Natural killer cell (primary cell): Measurements from ENCODE around the gene NECTIN3. TPM values are rescaled to one million over a fixed set of nuclear protein-coding genes. Genes with fewer than 3 reads are reported as not detected.

Experiments used
- ATAC-seq, 3 donors: fragments of 150-1000 bp in 2 of 3; fragments of 200-7000 bp in 1 of 3; cut with Tn5 transposase; 1 replicate in 1 of 3; 2 replicates in 2 of 3; pipeline ENCODE4 v1.10.0; 2021; ENCODE audit warnings: mild to moderate bottlenecking in 2 of 3, moderate library complexity in 2 of 3
- DNase-seq, 2 donors: peaks; one replicate each; pipeline versions ENCODE4 v3.0.0 to v3.0.0-alpha.2; 2013 to 2021; ENCODE audit warnings: mixed read lengths in 1 of 2
- H3K27ac ChIP-seq: one replicate; pipeline ENCODE4 v1.5.1; 2013; ENCODE audit warnings: mild to moderate bottlenecking, low read length
- H3K27me3 ChIP-seq: one replicate; pipeline ENCODE4 v1.6.1; 2013; ENCODE audit warnings: low read length; ENCODE audit not compliant: control insufficient read depth, insufficient read depth
- H3K36me3 ChIP-seq: one replicate; pipeline ENCODE4 v1.6.1; 2013; ENCODE audit warnings: low read length; ENCODE audit not compliant: control insufficient read depth, insufficient read depth
- H3K4me1 ChIP-seq: one replicate; pipeline ENCODE4 v1.6.1; 2013; ENCODE audit warnings: low read length; ENCODE audit not compliant: control insufficient read depth, insufficient read depth
- H3K4me3 ChIP-seq: one replicate; pipeline ENCODE4 v1.5.1; 2013; ENCODE audit warnings: low read length
- H3K9me3 ChIP-seq: one replicate; pipeline ENCODE4 v1.6.1; 2013; ENCODE audit warnings: low read length; ENCODE audit not compliant: control insufficient read depth, insufficient read depth
- H3K27ac Mint-ChIP-seq, 2 donors: one replicate each; pipeline ENCODE4 v1.8.0; 2022; ENCODE audit warnings: mild to moderate bottlenecking in 2 of 2, mixed read lengths in 2 of 2, moderate library complexity in 1 of 2
- H3K27me3 Mint-ChIP-seq, 2 donors: one replicate each; pipeline ENCODE4 v1.8.0; 2022; ENCODE audit warnings: low read depth in 2 of 2, mixed read lengths in 2 of 2
- H3K36me3 Mint-ChIP-seq: one replicate; pipeline ENCODE4 v1.8.0; 2022; ENCODE audit warnings: mixed read lengths
- H3K4me1 Mint-ChIP-seq, 2 donors: one replicate each; pipeline ENCODE4 v1.8.0; 2022; ENCODE audit warnings: mixed read lengths in 2 of 2
- H3K4me3 Mint-ChIP-seq: one replicate; pipeline ENCODE4 v1.8.0; 2022; ENCODE audit warnings: mild to moderate bottlenecking, moderate library complexity, mixed read lengths
- H3K9me3 Mint-ChIP-seq, 2 donors: one replicate each; pipeline ENCODE4 v1.8.0; 2022; ENCODE audit warnings: mixed read lengths in 2 of 2
- CTCF ChIP-seq: fragments of 200-600 bp; IDR thresholded peaks from one replicate; pipeline ENCODE4 v1.8.0; 2022; ENCODE audit warnings: antibody characterized with exemption
- WGBS: methylation state at CpG from one replicate; pipeline ENCODE4 v1.1.7; 2013; ENCODE audit warnings: missing lambda C conversion rate; ENCODE audit not compliant: insufficient coverage; 5-methylcytosine and 5-hydroxymethylcytosine counted together
- intact Hi-C: fragments of 100-400 bp; cut with micrococcal nuclease; formaldehyde crosslinking; loops from one replicate; pipeline ENCODE4 v1.14.2; 2022
- total RNA-seq, 4 donors: library from RNA; stranded (reverse); fragments of 120-200 nt in 1 of 4; gene quantifications; one replicate each; pipeline versions ENCODE4 v1.2.3 to v1.2.4, GENCODE V29; 2013 to 2022

The NECTIN3 gene
- total RNA-seq, 3 donors from 2014 or later (not counting 1 experiment from before 2014, with no cell fraction given), result 0.26 to 3.7 (median 2.3) TPM

DNA sequence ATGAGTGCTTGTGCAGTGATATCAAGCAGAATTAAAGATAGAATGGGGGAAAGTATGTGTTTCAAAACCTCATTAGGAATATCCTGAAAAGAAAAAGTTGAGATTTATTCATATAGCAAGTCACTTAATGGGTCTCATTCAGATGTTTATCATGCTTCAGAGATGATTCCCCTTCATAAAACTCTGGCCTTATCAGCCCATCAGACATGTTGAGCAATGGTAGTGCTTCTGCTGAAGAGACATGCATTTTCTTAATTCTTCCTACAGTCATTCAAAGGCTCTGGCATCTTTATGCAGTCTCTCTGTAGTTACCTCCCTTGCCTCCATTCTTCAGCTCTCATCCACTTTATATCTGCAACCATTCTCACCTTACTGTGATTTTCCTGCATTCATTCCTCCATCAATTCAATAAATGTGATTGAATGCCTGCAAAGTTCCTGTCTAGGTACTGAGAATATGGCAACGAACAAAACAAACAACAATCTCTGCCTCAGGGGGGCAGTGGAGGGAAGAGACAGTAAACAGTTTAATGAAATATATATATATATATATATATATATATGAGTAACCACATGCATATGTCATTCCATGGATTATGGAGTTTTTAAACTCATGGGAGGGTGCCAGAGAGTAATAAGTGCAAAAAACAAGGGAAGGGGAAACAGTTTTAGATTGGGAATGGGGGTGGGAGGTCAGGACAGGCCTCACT is 138.5 kb downstream of the NECTIN3 start:
- Mint-ChIP-seq H3K27ac (no peak overlapping the region), H3K9me3 (no peaks in the 10 kb centered on the region), H3K36me3 (no peaks in the 10 kb centered on the region), H3K4me1 (no peaks in the 10 kb centered on the region), H3K27me3 (no peaks in the 10 kb centered on the region), H3K4me3 (no peak overlapping the region)
- Histone ChIP-seq H3K9me3 (no peaks in the 10 kb centered on the region), H3K36me3 (no peaks in the 10 kb centered on the region), H3K27ac (no peak overlapping the region), H3K4me3 (no peak overlapping the region), H3K27me3 (no peaks in the 10 kb centered on the region), H3K4me1 (no peaks in the 10 kb centered on the region)
- DNase-seq, result peak in 1 of 2 donors; percentile 21
- no CpG with 5 or more reads among the region's 1 CpG for WGBS
- intact Hi-C loops, result no loop called here
- ATAC-seq, result no peak
- TF ChIP-seq CTCF, result no peak

- Mint-ChIP-seq H3K4me1 (no peaks in the 10 kb centered on the region), H3K36me3 (no peaks in the 10 kb centered on the region), H3K27ac (no peak overlapping the region), H3K9me3 (no peaks in the 10 kb centered on the region), H3K27me3 (no peaks in the 10 kb centered on the region), H3K4me3 (no peak overlapping the region)
- DNase-seq (no peak), ATAC-seq (no peak)
- WGBS, result 100% methylated on average over 3 of the region's 3 CpGs
- intact Hi-C loops, result no loop called here
- H3K9me3 ChIP-seq, result no peaks in the 10 kb centered on the region
- H3K27me3 ChIP-seq, result no peaks in the 10 kb centered on the region
- H3K4me3 ChIP-seq, result no peak overlapping the region
- H3K4me1 ChIP-seq, result no peaks in the 10 kb centered on the region
- TF ChIP-seq CTCF, result no peak
- no peak overlapping the region for H3K27ac ChIP-seq
- H3K36me3 ChIP-seq, result no peaks in the 10 kb centered on the region
Measured at GRCh38 chr3:111210866-111211564, 139.4 kb downstream of the NECTIN3 start.

GRCh38 chr3:111212511-111212910 is 140.9 kb downstream of the NECTIN3 start:
- Mint-ChIP-seq H3K27ac (no peak overlapping the region), H3K36me3 (no peaks in the 10 kb centered on the region), H3K4me1 (no peaks in the 10 kb centered on the region), H3K4me3 (no peak overlapping the region), H3K9me3 (no peaks in the 10 kb centered on the region), H3K27me3 (no peaks in the 10 kb centered on the region)
- no peaks in the 10 kb centered on the region for H3K36me3 ChIP-seq
- H3K27me3 ChIP-seq, result no peaks in the 10 kb centered on the region
- DNase-seq (peak in 1 of 2 donors; percentile 5), ATAC-seq (no peak)
- 89% methylated on average over 4 of the region's 4 CpGs for WGBS
- no peak for TF ChIP-seq CTCF
- no peak overlapping the region for H3K27ac ChIP-seq
- intact Hi-C loops, result no loop called here
- no peaks in the 10 kb centered on the region for H3K9me3 ChIP-seq
- H3K4me3 ChIP-seq, result no peak overlapping the region
- H3K4me1 ChIP-seq, result no peaks in the 10 kb centered on the region
